RWPE1 (cell line): ENCODE measurements around the gene LRRC36.
A peak's percentile ranks its signal among the peaks of the same experiment; 100 is the strongest.

ENCODE experiments used
- CTCF ChIA-PET: fragments of 350-600 bp; sonication (Branson Sonifier 250); formaldehyde crosslinking; extraction: SDS; loops from one replicate; lab custom pipeline; 2021; lab: Yijun Ruan, JAX
- POLR2A ChIA-PET: fragments of 400-600 bp; formaldehyde crosslinking; extraction: SDS; loops from one replicate; lab custom pipeline; 2020; ENCODE audit warnings: antibody characterized with exemption; ENCODE audit not compliant: low non-redundant PET; lab: Yijun Ruan, JAX
- DNase-seq: peaks from one replicate; pipeline ENCODE4 v3.0.0; 2012; ENCODE audit warnings: low spot score
- H3K27ac ChIP-seq: fragments of 450-650 bp; 2 replicates; pipeline ENCODE4 v1.5.1; 2017
- TF ChIP-seq, protein P1 (sequence below): fragments of 450-650 bp; conservative IDR thresholded peaks from 2 replicates; pipeline ENCODE4 v1.5.1; 2017; ENCODE audit warnings: low read depth, mild to moderate bottlenecking

LRRC36 gene

DNA sequence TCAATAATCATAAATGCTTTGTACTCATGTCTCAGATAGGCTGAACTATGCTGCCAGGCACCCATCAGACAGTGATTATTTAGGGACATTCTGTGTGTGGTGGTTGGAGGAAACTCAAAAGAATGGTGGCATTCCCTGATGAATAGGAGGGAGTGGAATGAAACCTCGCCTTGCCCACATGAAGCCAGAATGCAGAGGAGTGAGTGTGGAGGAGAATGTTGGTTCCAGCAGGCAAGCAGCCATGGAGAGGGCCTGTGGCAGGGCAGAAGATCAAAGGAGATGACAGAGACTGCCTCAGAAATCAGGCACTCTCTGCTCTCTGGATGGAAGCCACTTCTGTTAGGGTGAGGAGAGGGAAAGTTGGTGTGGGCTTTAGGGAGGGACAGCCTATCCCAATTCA, 22.6 kb upstream of the LRRC36 start:
- no peak overlapping the region for H3K27ac ChIP-seq
- ChIA-PET CTCF (no interaction called here), POLR2A (no interaction called here)
- TF ChIP-seq, protein P1, sequence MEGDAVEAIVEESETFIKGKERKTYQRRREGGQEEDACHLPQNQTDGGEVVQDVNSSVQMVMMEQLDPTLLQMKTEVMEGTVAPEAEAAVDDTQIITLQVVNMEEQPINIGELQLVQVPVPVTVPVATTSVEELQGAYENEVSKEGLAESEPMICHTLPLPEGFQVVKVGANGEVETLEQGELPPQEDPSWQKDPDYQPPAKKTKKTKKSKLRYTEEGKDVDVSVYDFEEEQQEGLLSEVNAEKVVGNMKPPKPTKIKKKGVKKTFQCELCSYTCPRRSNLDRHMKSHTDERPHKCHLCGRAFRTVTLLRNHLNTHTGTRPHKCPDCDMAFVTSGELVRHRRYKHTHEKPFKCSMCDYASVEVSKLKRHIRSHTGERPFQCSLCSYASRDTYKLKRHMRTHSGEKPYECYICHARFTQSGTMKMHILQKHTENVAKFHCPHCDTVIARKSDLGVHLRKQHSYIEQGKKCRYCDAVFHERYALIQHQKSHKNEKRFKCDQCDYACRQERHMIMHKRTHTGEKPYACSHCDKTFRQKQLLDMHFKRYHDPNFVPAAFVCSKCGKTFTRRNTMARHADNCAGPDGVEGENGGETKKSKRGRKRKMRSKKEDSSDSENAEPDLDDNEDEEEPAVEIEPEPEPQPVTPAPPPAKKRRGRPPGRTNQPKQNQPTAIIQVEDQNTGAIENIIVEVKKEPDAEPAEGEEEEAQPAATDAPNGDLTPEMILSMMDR, result no peak
- no peak for DNase-seq

DNA sequence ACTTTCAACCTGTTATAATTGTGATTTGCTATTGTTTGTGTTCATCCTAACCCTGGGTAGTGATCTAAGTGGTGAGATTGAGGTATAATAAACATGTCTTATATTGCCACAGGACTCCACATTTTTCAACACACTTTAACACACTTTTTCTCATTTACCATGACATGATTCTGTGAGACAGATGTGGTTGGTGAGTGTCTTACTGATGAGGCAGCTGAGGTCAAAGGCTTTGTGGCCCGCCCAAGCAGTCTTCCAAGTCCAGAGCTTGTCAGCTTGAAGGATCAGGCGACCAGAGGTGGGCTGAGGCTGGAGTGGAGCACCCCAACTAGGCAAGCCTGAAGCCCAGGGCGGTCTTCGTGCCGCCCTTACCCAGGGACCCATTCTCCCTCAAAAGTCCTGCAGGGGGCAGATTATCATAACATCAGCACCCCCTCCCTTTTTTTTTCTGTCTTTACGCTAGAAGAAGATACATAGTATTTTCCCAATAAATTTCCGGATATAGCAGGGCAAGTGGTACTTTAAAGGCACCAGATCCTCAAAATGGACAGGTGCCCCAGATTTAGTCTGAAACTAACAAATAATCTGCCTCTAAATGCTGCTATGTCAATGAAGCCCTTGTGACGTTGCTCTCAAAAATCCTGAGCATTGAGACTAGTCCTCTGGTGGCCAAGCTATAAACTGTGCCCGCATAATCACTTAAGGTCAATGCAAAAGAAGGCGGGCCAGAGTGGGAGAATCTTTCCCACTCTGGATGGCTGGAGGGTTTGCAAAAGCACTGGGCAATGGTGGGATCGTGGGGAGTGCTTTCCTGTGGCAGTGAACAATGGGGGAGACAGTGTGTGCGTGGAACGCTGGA, 21.2 kb upstream of the LRRC36 start:
- no peak for DNase-seq
- H3K27ac ChIP-seq, result no peak overlapping the region
- ChIA-PET CTCF (no interaction called here), POLR2A (no interaction called here)
- TF ChIP-seq, protein P1, result no peak

DNA sequence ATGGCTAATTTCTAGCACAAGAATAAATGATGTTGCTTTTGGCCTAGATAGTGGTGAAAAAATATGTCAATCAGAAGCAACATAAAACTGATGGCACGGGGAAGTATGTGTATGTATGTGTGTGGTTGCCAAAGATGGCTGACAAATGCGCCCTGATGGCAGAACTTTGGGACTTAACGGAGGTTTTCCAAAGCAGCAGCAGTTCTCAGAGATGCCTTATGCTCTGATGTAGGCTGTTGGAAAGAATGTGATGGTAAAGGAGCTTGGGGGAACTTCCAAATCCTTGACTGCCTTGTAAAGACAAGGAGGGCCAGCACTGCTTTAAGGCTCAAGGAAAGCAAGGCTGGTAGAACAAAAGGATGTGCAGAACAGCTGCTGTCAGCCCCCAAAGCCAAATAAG, 16.1 kb upstream of the LRRC36 start:
- CTCF ChIA-PET, result no interaction called here
- DNase-seq, result no peak
- POLR2A ChIA-PET, result no interaction called here
- TF ChIP-seq, protein P1, result no peak
- no peak overlapping the region for H3K27ac ChIP-seq

DNA sequence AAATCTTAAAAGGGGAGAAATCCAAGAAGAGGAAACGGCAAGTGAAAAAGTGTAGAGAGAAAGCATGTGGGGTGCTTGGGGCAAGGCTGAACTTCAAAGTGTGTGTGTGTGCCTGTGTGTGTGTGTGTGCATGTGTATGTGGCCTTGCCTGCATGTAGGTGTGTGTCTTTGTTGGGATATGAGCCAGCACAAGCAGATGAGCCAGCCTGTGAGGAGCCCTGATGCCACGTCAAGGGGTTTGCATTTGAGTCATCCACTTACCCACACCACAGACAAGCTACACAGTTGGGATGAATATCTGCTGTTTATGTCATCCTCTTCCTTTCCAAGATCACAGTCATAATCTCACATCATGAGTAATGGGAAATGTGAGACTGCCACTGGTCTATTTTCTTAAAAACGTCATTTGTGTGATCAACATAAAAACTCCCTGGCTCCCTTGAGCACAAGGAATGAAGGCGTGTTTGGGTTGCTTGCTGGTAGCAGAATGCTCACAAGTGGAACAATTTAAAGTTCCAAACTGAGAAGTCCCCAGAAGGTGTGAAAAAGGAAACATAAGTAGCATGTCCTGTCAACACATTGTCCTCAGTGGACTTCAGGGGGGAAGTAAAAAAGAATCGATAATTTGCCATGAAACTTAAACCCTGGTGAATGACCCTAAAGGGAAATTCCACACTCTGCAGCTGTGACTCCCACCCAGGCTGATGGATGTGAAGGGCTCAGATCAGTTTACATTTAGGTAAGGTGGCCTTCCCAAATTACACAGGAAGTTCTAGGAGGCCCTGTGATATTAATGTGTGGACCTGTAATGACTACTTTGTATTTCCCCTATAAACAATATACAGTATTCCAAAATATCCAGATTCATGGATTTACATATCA, 14.8 kb upstream of the LRRC36 start:
- H3K27ac ChIP-seq, result peak overlapping the region; percentile 60
- peak; percentile 96 for DNase-seq
- CTCF ChIA-PET, result interaction anchor here (0.6 kb wide), 1 partner anchor 202 kb away, joined by 3 read pairs; no protein-coding TSS in a partner anchor
- POLR2A ChIA-PET, result no interaction called here
- TF ChIP-seq, protein P1, result no peak

DNA sequence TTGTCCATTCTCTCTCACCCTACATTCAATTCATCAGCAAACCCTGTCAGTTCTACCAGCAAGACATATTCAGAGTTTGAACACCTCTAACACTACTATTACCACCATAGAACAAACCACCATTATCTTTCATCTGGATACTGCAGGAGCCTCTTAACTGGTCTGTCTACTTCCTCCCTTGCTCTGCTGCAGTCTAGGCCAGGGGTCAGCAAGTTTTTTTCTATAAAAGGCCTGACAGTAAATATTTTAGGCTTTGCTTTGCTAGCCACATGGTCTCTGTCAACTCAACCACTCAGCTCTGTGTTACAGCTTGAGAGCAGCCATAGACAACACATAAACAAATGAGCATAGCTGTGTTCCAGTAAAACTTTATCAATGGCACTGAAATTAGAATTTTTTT, 13.9 kb upstream of the LRRC36 start:
- ChIA-PET POLR2A (no interaction called here), CTCF (no interaction called here)
- no peak overlapping the region for H3K27ac ChIP-seq
- no peak for DNase-seq
- TF ChIP-seq, protein P1, result no peak

DNA sequence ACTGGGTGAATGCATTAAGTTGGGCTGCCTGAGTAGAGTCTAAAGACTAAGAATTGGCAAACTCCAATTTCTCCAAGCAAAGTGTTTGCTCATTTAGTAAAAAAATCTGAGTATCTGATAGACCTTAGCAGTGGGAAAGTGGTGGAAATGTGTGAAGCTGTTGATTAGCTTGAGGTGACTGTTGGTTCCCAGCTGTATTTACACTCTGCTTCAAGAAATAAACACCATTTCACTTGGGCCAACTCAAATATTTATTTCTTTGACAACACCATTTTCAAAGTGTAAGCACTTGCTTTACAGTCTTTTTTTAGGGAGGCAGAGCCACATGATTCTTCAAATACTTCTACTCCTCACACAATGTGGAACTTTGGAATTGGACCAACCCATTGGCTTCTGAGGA, 8.8 kb upstream of the LRRC36 start:
- H3K27ac ChIP-seq, result no peak overlapping the region
- no peak for DNase-seq
- POLR2A ChIA-PET, result no interaction called here
- CTCF ChIA-PET, result interaction anchor here (0.8 kb wide), 1 partner anchor 244 kb away, joined by 3 read pairs; the partner anchor contains the start of gene CTCF
- TF ChIP-seq, protein P1, result no peak
